ENCODE measurements around the gene LDHA. TPM values are rescaled to one million over a fixed set of nuclear protein-coding genes. Genes with fewer than 3 reads are reported as not detected.

LDHA gene
- total and polyA plus RNA-seq, 12 donors, result 130 to 2,236 (median 448) TPM

GRCh38 chr11:18390088-18390487 is 4.3 kb upstream of the LDHA start:
- Histone ChIP-seq H3K4me1 (replicated peaks in 1 of 2) (peaks cover 7 to 14% of the 10 kb centered on the region in 2 donors), H3K9me3 (replicated peaks in 1 of 3) (no peaks in the 10 kb centered on the region), H3K27me3 (no peaks in the 10 kb centered on the region), H3K36me3 (replicated peaks in 1 of 2) (no peaks in the 10 kb centered on the region), H3K4me3 (no peak overlapping the region), H3K27ac (no peak overlapping the region)
- no peak for DNase-seq
- intact Hi-C loops (cut with DNase I), result loop anchor here in 1 of 2 donors (10.0 kb wide), 1 partner anchor 65 kb away; the partner anchor contains the start of genes GTF2H1 and HPS5
- whole genome bisulfite sequencing, 4 donors, result 79 to 94% (median 86%) methylated on average over 3 of the region's 3 CpGs
- TF ChIP-seq POLR2A (IDR thresholded peaks at IDR 0.05) (no peak), CTCF (IDR thresholded peaks at IDR 0.05) (no peak)

- intact Hi-C loops (cut with DNase I), result loop anchor here in 1 of 2 donors (10.0 kb wide), 1 partner anchor 68 kb away; the partner anchor contains the start of genes GTF2H1 and HPS5
- 84 to 98% (median 88%) methylated on average over 4 of the region's 4 CpGs for WGBS, 4 donors
- peaks cover 14 to 21% of the 10 kb centered on the region in 2 donors for H3K4me1 ChIP-seq (replicated peaks in 1 of 2)
- peak overlapping the region in 4 of 5 donors; percentile 86 to 99 (median 94) for H3K27ac ChIP-seq
- peaks cover 0 to 10% of the 10 kb centered on the region in 2 donors for H3K36me3 ChIP-seq (replicated peaks in 1 of 2)
- no peak for DNase-seq
- TF ChIP-seq POLR2A (IDR thresholded peaks at IDR 0.05), result no peak
- no peaks in the 10 kb centered on the region for H3K27me3 ChIP-seq
- H3K9me3 ChIP-seq (replicated peaks in 1 of 3), result no peaks in the 10 kb centered on the region
- no peak overlapping the region for H3K4me3 ChIP-seq
Measured at GRCh38 chr11:18392434-18393321, 1.7 kb upstream of the LDHA start.

- intact Hi-C loops (cut with DNase I), result loop anchor here in 1 of 2 donors (10.0 kb wide), 1 partner anchor 69 kb away; the partner anchor contains the start of genes GTF2H1 and HPS5
- peak overlapping the region in 1 of 4 donors; percentile 67 for H3K4me3 ChIP-seq
- peaks cover 14 to 25% of the 10 kb centered on the region in 2 donors for H3K4me1 ChIP-seq (replicated peaks in 1 of 2)
- peak; percentile 58 to 84 (median 76) for DNase-seq
- WGBS, 4 donors, result 61 to 63% (median 62%) methylated on average over 22 of the region's 22 CpGs
- H3K9me3 ChIP-seq (replicated peaks in 1 of 3), result no peaks in the 10 kb centered on the region
- H3K27me3 ChIP-seq, result no peaks in the 10 kb centered on the region
- H3K27ac ChIP-seq, result peak overlapping the region; percentile 86 to 99 (median 94)
- peaks cover 0 to 20% of the 10 kb centered on the region in 2 donors for H3K36me3 ChIP-seq (replicated peaks in 1 of 2)
- TF ChIP-seq POLR2A (IDR thresholded peaks at IDR 0.05) (no peak), CTCF (IDR thresholded peaks at IDR 0.05) (no peak)
Measured at GRCh38 chr11:18393581-18394274, 635 bp upstream of the LDHA start.

GRCh38 chr11:18394928-18395734 is 768 bp downstream of the LDHA start:
- peak overlapping the region; percentile 86 to 99 (median 94) for H3K27ac ChIP-seq
- peaks cover 14 to 25% of the 10 kb centered on the region in 2 donors for H3K4me1 ChIP-seq (replicated peaks in 1 of 2)
- H3K36me3 ChIP-seq (replicated peaks in 1 of 2), result peaks cover 0 to 34% of the 10 kb centered on the region in 2 donors
- no peaks in the 10 kb centered on the region for H3K9me3 ChIP-seq (replicated peaks in 1 of 3)
- peak overlapping the region; percentile 64 to 86 (median 71) for H3K4me3 ChIP-seq
- WGBS, 4 donors, result 0 to 1% (median 0%) methylated on average over 19 to 36 of the region's 36 CpGs
- intact Hi-C loops (cut with DNase I), result loop anchor here in 1 of 2 donors (10.0 kb wide), 1 partner anchor 70 kb away; the partner anchor contains the start of genes GTF2H1 and HPS5
- TF ChIP-seq CTCF (IDR thresholded peaks at IDR 0.05) (no peak), POLR2A (IDR thresholded peaks at IDR 0.05) (no peak)
- peak in 5 of 7 donors; percentile 31 to 70 (median 37) for DNase-seq
- no peaks in the 10 kb centered on the region for H3K27me3 ChIP-seq

All from adrenal gland (tissue), 12 donors.